RCC 7860 (cell line): ENCODE measurements around the gene OSBPL10.
"Not testable (repeated sequence)": the region's sequence is repeated elsewhere in the genome, so short reads cannot be mapped to it uniquely, and the experiment has no call there.

Experiments
- DNase-seq: peaks from one replicate; pipeline ENCODE4 v3.0.0-alpha.2; 2015; ENCODE audit warnings: low spot score
- FAIRE-seq: peaks from 2 replicates; lab custom pipeline; 2012; peaks lifted over from hg19 to GRCh38; lab: Jason Lieb, UNC

OSBPL10 gene

GRCh38 chr3:31896026-31896425 is 85.0 kb downstream of the OSBPL10 start:
- no peak for DNase-seq
- no peak for FAIRE-seq

- no peak for FAIRE-seq
Measured at GRCh38 chr3:31895471-31895870, 85.6 kb downstream of the OSBPL10 start.

GRCh38 chr3:31892916-31893573 is 88.0 kb downstream of the OSBPL10 start:
- DNase-seq (no peak), FAIRE-seq (no peak)

More at GRCh38 chr3:31895471-31895870, 85.6 kb downstream of the OSBPL10 start:
- no peak for DNase-seq

GRCh38 chr3:31892500-31892899 is 88.6 kb downstream of the OSBPL10 start:
- DNase-seq (no peak), FAIRE-seq (no peak)

- no peak for DNase-seq
- no peak for FAIRE-seq
Measured at GRCh38 chr3:31891876-31892455, 89.1 kb downstream of the OSBPL10 start.

DNA sequence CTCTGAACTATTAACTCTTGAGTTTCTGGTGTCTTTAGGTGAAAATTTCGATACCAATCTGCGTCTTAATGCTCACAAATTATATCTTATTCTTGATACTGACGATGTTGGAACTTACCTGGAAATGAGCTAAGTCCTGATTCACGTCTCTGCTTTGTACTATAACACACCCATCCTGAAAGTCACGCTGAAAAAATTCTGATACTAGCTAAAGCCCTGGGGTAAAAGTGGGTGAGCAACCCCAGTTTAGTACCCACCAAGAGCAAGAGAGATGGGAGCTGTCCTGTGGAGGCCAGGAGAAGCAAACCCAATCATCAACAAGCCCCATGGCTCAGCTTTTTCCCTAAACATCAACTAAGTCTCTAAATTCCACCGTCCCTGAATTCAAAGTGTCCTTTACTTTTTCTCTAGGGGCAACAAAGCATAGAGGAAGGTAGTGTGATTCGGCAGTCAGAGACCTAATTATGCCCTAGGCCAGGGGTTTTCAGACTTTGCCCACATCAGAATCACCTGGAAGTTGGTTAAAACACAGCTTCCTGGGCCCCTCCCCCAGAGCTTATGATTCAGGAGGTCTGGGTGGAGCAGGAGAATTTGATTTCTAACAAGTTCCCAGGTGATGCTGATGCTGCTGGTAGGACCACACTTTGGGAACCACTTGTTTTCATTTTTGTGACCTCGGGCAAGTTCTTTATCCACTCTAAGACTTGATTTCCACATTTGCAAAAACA is 90.2 kb downstream of the OSBPL10 start:
- DNase-seq (no peak), FAIRE-seq (no peak)

- DNase-seq (no peak), FAIRE-seq (no peak)
Measured at GRCh38 chr3:31890007-31890406, 91.1 kb downstream of the OSBPL10 start.

GRCh38 chr3:31885235-31885634 is 95.8 kb downstream of the OSBPL10 start:
- DNase-seq (no peak), FAIRE-seq (no peak)

GRCh38 chr3:31884251-31884650 is 96.8 kb downstream of the OSBPL10 start:
- no peak for FAIRE-seq
- DNase-seq = no peak

DNA sequence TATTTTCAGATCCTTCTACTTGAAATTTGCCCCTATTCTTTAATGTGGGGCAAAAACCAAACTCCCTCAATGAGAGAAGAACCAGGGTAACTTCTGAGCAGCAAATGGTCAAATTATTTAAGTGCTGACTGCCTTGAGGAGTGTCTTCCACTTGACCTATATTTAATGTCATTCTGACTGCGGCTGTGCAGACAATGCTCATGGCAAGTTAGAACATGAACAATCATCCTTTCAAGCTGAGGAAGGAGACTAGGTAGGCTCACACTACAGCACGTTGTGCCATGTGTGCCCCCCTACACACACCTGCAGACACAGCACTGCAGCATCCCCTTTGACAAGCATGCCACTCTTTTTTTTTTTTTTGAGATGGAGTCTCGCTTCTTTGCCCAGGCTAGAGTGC is 98.2 kb downstream of the OSBPL10 start:
- FAIRE-seq (no peak), DNase-seq (no peak)

- no peak for DNase-seq
- no peak for FAIRE-seq
Measured at GRCh38 chr3:31882431-31882830, 98.6 kb downstream of the OSBPL10 start.

GRCh38 chr3:31880482-31881078 is 100.5 kb downstream of the OSBPL10 start:
- no peak for FAIRE-seq

DNA sequence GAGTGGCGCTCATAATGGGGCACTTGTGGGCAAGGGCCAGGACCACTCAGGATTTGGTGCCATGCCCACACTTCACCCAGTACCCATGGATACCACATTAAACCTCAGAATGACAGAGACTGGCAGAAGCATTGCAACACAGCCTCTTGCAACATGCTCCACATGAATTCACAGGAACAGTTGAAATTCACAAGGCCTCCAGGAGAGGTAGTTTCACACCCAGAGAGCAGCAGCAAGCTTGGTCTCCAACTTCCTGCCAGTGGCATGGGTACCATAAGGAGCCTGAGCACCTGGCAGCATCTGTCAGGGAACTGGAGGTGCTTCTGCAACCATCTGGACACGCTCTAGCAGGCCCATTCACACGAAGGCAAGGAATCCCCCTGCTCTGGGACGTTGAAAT is 101.0 kb downstream of the OSBPL10 start:
- DNase-seq (no peak), FAIRE-seq (no peak)

More at GRCh38 chr3:31880482-31881078, 100.5 kb downstream of the OSBPL10 start:
- DNase-seq = no peak

DNA sequence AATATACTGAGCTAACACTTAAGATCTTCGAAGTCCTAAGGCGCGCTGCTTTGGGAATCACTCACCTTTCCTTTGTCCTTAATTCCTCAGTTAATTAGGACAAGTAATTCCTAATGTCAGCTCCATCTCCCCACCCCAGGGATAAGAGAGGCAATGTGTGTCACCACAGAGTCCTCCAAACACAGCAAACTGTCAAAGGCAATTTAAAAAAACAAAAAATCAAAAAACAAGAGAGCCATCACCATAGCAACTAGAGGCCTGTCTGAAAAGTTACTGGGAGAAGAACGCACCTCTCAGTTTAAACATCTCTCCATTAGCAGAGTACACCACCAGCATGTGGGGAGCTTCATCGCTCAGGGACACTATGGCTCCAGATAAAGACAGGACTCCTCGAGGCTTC is 101.7 kb downstream of the OSBPL10 start:
- DNase-seq = no peak

GRCh38 chr3:31878231-31878838 is 102.7 kb downstream of the OSBPL10 start:
- DNase-seq (no peak), FAIRE-seq (no peak)

More for the DNA sequence above, 101.7 kb downstream of the OSBPL10 start:
- FAIRE-seq = no peak

- FAIRE-seq (peak; percentile 77), DNase-seq (peak; percentile 50)
Measured at GRCh38 chr3:31876331-31876730, 104.7 kb downstream of the OSBPL10 start.

DNA sequence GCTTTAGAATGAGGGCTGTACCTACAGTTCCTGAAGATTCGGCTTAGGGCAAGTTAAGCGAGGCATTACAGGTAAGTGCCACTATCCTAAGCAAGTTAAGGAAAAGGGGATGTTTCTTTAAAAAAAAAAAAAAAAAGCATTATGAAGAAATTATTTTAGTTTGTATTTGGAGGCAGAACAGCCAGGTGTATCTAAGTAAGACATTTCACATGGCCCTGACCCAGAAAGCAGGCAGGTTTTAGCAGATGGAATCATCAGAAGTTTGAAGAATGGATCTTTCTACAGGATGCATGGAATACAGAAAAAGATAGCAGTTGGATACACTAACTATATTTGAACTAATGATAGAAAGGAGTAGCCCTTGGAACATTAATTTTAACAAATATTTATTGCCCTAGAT is 105.6 kb downstream of the OSBPL10 start:
- no peak for DNase-seq
- no peak for FAIRE-seq

DNA sequence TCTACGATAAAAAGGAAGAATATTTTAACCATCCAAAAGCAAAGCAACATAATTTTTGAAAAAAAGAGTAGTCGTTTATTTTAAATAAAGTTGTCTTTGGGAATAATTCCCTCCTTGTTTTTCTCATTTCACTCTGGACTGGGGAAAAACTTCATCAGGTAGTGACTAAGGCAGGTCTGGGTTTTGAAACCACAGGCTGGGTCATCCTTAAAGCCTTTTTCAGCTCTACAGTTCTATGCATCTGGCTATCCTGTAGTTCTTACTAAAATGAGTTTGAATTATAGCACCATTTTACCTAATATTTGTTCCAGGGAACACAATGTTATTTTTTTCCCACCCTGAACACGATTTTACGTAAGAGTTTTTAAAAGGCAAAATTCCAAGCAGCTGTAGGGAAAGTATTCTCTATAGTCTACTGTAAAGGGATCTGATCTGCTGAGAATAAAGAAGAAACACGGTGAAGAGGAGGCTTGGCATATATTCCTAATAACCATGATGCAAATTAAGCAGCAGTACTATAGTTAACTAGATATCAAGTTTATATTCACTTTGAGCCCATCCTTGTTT is 107.7 kb downstream of the OSBPL10 start:
- FAIRE-seq (peak; percentile 69), DNase-seq (no peak)

GRCh38 chr3:31871939-31872507 is 109.0 kb downstream of the OSBPL10 start:
- no peak for FAIRE-seq

GRCh38 chr3:31870111-31870510 is 111.0 kb downstream of the OSBPL10 start:
- FAIRE-seq, DNase-seq: not testable (repeated sequence)

More at GRCh38 chr3:31871939-31872507, 109.0 kb downstream of the OSBPL10 start:
- no peak for DNase-seq
